H1 (cell line): ENCODE measurements around the gene EOGT. TPM values are rescaled to one million over a fixed set of nuclear protein-coding genes. Genes with fewer than 3 reads are reported as not detected.

ENCODE experiments used
- CTCF ChIA-PET: fragments of 300-600 bp; sonication (Branson Sonifier 250); formaldehyde crosslinking; loops from one replicate; lab custom pipeline; 2021; ENCODE audit not compliant: partially characterized antibody; lab: Charles Lee
- POLR2A ChIA-PET: fragments of 300-600 bp; sonication (Branson Sonifier 250); formaldehyde crosslinking; loops from one replicate; lab custom pipeline; 2021; ENCODE audit warnings: inconsistent platforms; ENCODE audit not compliant: partially characterized antibody; lab: Charles Lee
- DNase-seq, 2 experiments: peaks; one replicate each; pipeline versions ENCODE4 v3.0.0 to v3.0.0-alpha.2; 2010 to 2022; ENCODE audit warnings: low spot score in 2 of 2, low read depth in 1 of 2, mixed read lengths in 1 of 2
- FAIRE-seq: peaks from 2 replicates; lab custom pipeline; 2011; peaks lifted over from hg19 to GRCh38; lab: Jason Lieb, UNC
- H2AFZ ChIP-seq: 2 replicates; pipeline ENCODE4 v1.8.1; 2012; ENCODE audit warnings: low read length, inconsistent platforms
- H2AK5ac ChIP-seq: 2 replicates; pipeline ENCODE4 v1.6.1; 2013; ENCODE audit warnings: low read depth, low read length
- H2BK120ac ChIP-seq: replicated peaks from 2 replicates; pipeline ENCODE3; 2013; ENCODE audit warnings: low read depth, low read length, inconsistent platforms
- H2BK12ac ChIP-seq: 2 replicates; pipeline ENCODE4 v1.6.1; 2013; ENCODE audit warnings: low read depth, low read length
- H2BK15ac ChIP-seq: 2 replicates; pipeline ENCODE4 v1.6.1; 2013; ENCODE audit warnings: low read length
- H2BK20ac ChIP-seq: 2 replicates; pipeline ENCODE4 v1.6.1; 2013; ENCODE audit warnings: low read length
- H2BK5ac ChIP-seq: 2 replicates; pipeline ENCODE4 v1.6.1; 2013; ENCODE audit warnings: low read depth, low read length
- H3K14ac ChIP-seq: 2 replicates; pipeline ENCODE4 v1.6.1; 2013; ENCODE audit warnings: inconsistent platforms; ENCODE audit not compliant: insufficient read length
- H3K18ac ChIP-seq: 2 replicates; pipeline ENCODE4 v1.6.1; 2013; ENCODE audit warnings: low read length; ENCODE audit errors: extremely low read depth
- H3K23ac ChIP-seq: 2 replicates; pipeline ENCODE4 v1.6.1; 2013; ENCODE audit warnings: inconsistent platforms; ENCODE audit not compliant: insufficient read length
- H3K23me2 ChIP-seq: 2 replicates; pipeline ENCODE4 v1.6.1; 2013; ENCODE audit warnings: low read depth, low read length
- H3K27ac ChIP-seq: 2 replicates; pipeline ENCODE4 v1.6.1; 2011; ENCODE audit warnings: low read depth, low read length, inconsistent platforms
- H3K27me3 ChIP-seq, 4 experiments: replicated peaks in 1 of 4; 1 replicate in 1 of 4; 2 replicates in 3 of 4; pipeline versions ENCODE4 v1.6.1 to v1.8.1; 2011 to 2013; ENCODE audit warnings: low read length in 3 of 4, mild to moderate bottlenecking in 3 of 4, inconsistent platforms in 2 of 4, mixed read lengths in 2 of 4, moderate library complexity in 1 of 4; ENCODE audit not compliant: control insufficient read depth in 3 of 4, insufficient read depth in 3 of 4; ENCODE audit errors: extremely low read depth in 1 of 4
- H3K36me3 ChIP-seq, 4 experiments: 2 replicates each; pipeline versions ENCODE4 v1.6.1 to v1.8.1; 2011 to 2013; ENCODE audit warnings: mild to moderate bottlenecking in 4 of 4, low read length in 3 of 4, moderate library complexity in 2 of 4, control low read depth in 1 of 4, inconsistent platforms in 1 of 4; ENCODE audit not compliant: insufficient read depth in 4 of 4, control insufficient read depth in 2 of 4
- H3K4ac ChIP-seq: replicated peaks from 2 replicates; pipeline ENCODE3; 2013; ENCODE audit warnings: low read length, low read depth, mixed read lengths, inconsistent platforms; ENCODE audit not compliant: insufficient read length
- H3K4me1 ChIP-seq, 4 experiments: replicated peaks in 1 of 4; 1 replicate in 1 of 4; 2 replicates in 3 of 4; pipeline versions ENCODE4 v1.6.1 to v1.8.1; 2011 to 2013; ENCODE audit warnings: low read length in 3 of 4, inconsistent platforms in 2 of 4, mixed read lengths in 1 of 4; ENCODE audit not compliant: insufficient read depth in 4 of 4, control insufficient read depth in 3 of 4
- H3K4me2 ChIP-seq, 2 experiments: 2 replicates each; pipeline versions ENCODE4 v1.6.1 to v1.8.1; 2011 to 2013; ENCODE audit warnings: low read depth in 2 of 2, low read length in 2 of 2, control low read depth in 1 of 2, inconsistent platforms in 1 of 2, mild to moderate bottlenecking in 1 of 2; ENCODE audit not compliant: insufficient read depth in 1 of 2
- H3K4me3 ChIP-seq, 4 experiments: fragments of 200-600, 300-600 bp in 1 of 4; sonication (generic), shearing (Covaris generic), sonication (Bioruptor Twin) in 1 of 4; 2 replicates each; pipeline versions ENCODE4 v1.5.1 to v1.8.1; 2011 to 2016; ENCODE audit warnings: low read length in 4 of 4, low read depth in 3 of 4, control low read depth in 2 of 4, inconsistent platforms in 2 of 4, mild to moderate bottlenecking in 2 of 4, mixed read lengths in 1 of 4, moderate library complexity in 1 of 4; ENCODE audit not compliant: insufficient read depth in 2 of 4; ENCODE audit errors: extremely low read depth in 1 of 4
- H3K56ac ChIP-seq: replicated peaks from 2 replicates; pipeline ENCODE3; 2013; ENCODE audit warnings: low read depth, mild to moderate bottlenecking, mixed read lengths, low read length, inconsistent platforms; ENCODE audit not compliant: insufficient read length
- H3K79me1 ChIP-seq: 2 replicates; pipeline ENCODE4 v1.6.1; 2013; ENCODE audit warnings: low read depth, low read length, control low read depth
- H3K79me2 ChIP-seq, 2 experiments: 2 replicates each; pipeline versions ENCODE4 v1.6.1 to v1.8.1; 2012 to 2013; ENCODE audit warnings: low read length in 2 of 2, mild to moderate bottlenecking in 2 of 2, inconsistent platforms in 1 of 2; ENCODE audit not compliant: insufficient read depth in 2 of 2, control insufficient read depth in 1 of 2
- H3K9ac ChIP-seq, 4 experiments: replicated peaks in 1 of 4; 1 replicate in 1 of 4; 2 replicates in 3 of 4; pipeline versions ENCODE4 v1.6.1 to v1.8.1; 2011 to 2013; ENCODE audit warnings: low read depth in 3 of 4, low read length in 3 of 4, control low read depth in 2 of 4, mild to moderate bottlenecking in 2 of 4, moderate library complexity in 2 of 4, inconsistent platforms in 1 of 4; ENCODE audit errors: extremely low read depth in 1 of 4
- H3K9me3 ChIP-seq, 2 experiments: 2 replicates each; pipeline versions ENCODE4 v1.6.1 to v1.8.1; 2012 to 2013; ENCODE audit warnings: mild to moderate bottlenecking in 2 of 2, moderate library complexity in 2 of 2, control low read depth in 1 of 2, inconsistent platforms in 1 of 2, low read depth in 1 of 2, low read length in 1 of 2, mixed read lengths in 1 of 2; ENCODE audit not compliant: insufficient read depth in 2 of 2
- H4K20me1 ChIP-seq, 2 experiments: replicated peaks in 1 of 2; 2 replicates each; pipeline versions ENCODE3 to v1.8.1; 2011 to 2013; ENCODE audit warnings: inconsistent platforms in 2 of 2, low read length in 2 of 2, mild to moderate bottlenecking in 1 of 2; ENCODE audit not compliant: insufficient read depth in 2 of 2, control insufficient read depth in 1 of 2
- H4K5ac ChIP-seq: 2 replicates; pipeline ENCODE4 v1.6.1; 2013; ENCODE audit warnings: low read length, low read depth, mixed read lengths, inconsistent platforms; ENCODE audit not compliant: insufficient read length
- H4K8ac ChIP-seq: 2 replicates; pipeline ENCODE4 v1.8.0; 2013; ENCODE audit warnings: mild to moderate bottlenecking, moderate library complexity, low read length, inconsistent platforms; ENCODE audit not compliant: insufficient read depth; ENCODE audit errors: extremely low read depth
- H4K91ac ChIP-seq: replicated peaks from 2 replicates; pipeline ENCODE3; 2013; ENCODE audit warnings: low read length, mixed read lengths, inconsistent platforms; ENCODE audit not compliant: insufficient read length
- BACH1 ChIP-seq: IDR thresholded peaks from 2 replicates; pipeline ENCODE4 v1.6.1; 2012; ENCODE audit warnings: low read length, improper control_type of control experiment
- KDM4A ChIP-seq: IDR thresholded peaks from one replicate; pipeline ENCODE4 v1.7.1; 2012; ENCODE audit warnings: low read depth, mild to moderate bottlenecking, moderate library complexity, low read length, inconsistent platforms; ENCODE audit not compliant: severe bottlenecking
- NANOG ChIP-seq: IDR thresholded peaks from 2 replicates; pipeline ENCODE4 v1.6.1; 2011; ENCODE audit warnings: low read length, low read depth, mild to moderate bottlenecking, inconsistent platforms; ENCODE audit not compliant: insufficient read depth, poor library complexity, severe bottlenecking
- PHF8 ChIP-seq: fragments of 200-600 bp; sonication (generic); conservative IDR thresholded peaks from 2 replicates; pipeline ENCODE4 v1.7.1; 2012; ENCODE audit warnings: low read depth, mild to moderate bottlenecking, inconsistent platforms, low read length, moderate library complexity
- POLR2A ChIP-seq, 2 experiments: IDR thresholded peaks; 1 replicate in 1 of 2; 2 replicates in 1 of 2; pipeline ENCODE4 v1.6.1; 2011; ENCODE audit warnings: low read depth in 2 of 2, low read length in 2 of 2, mild to moderate bottlenecking in 2 of 2; ENCODE audit errors: control extremely low read depth in 1 of 2
- SIN3A ChIP-seq, 2 experiments: IDR thresholded peaks in 1 of 2; conservative IDR thresholded peaks in 1 of 2; 2 replicates each; pipeline ENCODE4 v1.6.1; 2011 to 2012; ENCODE audit warnings: low read length in 2 of 2, improper control_type of control experiment in 1 of 2, low read depth in 1 of 2, mild to moderate bottlenecking in 1 of 2
- TBP ChIP-seq: IDR thresholded peaks from 2 replicates; pipeline ENCODE4 v1.6.1; 2011; ENCODE audit warnings: low read depth, low read length, improper control_type of control experiment
- WGBS, 2 experiments: shearing (Covaris generic) in 1 of 2; methylation state at CpG; one replicate each; pipeline versions ENCODE4 v1.1.6 to v1.1.7; 2013 to 2015; ENCODE audit warnings: low lambda C conversion rate in 2 of 2, mixed read lengths in 2 of 2, inconsistent platforms in 1 of 2, low coverage in 1 of 2, missing lambda C conversion rate in 1 of 2; ENCODE audit not compliant: insufficient replicate concordance in 2 of 2, insufficient coverage in 1 of 2, insufficient read length in 1 of 2; ENCODE audit errors: extremely low coverage in 1 of 2, missing lambda C conversion rate in 1 of 2; 5-methylcytosine and 5-hydroxymethylcytosine counted together
- polyA plus RNA-seq, 7 experiments: library from polyadenylated mRNA; depleted of rRNA in 3 of 7; stranded (reverse) in 5 of 7; unstranded in 2 of 7; fragments of >200 nt in 5 of 7; fragments of 200-250 nt in 2 of 7; gene quantifications; 1 replicate in 5 of 7; 2 replicates in 1 of 7; 4 replicates in 1 of 7; pipeline versions ENCODE4 v1.2.1 to v1.2.3, GENCODE V29; 2011 to 2013; ENCODE audit warnings: missing spikeins in 2 of 7, mixed read lengths in 2 of 7
- total RNA-seq: library from RNA; stranded (reverse); fragmentation: NEBNext Ultra II Directional; extraction: Animal tissue kit (Norgen Biotek cat#: 25700); gene quantifications from 2 replicates; pipeline ENCODE4 v1.2.1, GENCODE V29; 2021

The EOGT gene
- total and polyA plus RNA-seq, 2 of the 8 experiments (the other 6 are each of a cell fraction or from before 2014, with no cell fraction given), result 6.7 to 20.7 TPM

GRCh38 chr3:69012800-69013252 lies 658 bp downstream of the EOGT start:
- ChIA-PET CTCF (interaction anchor here (1.0 to 1.5 kb wide), 3 partner anchors 26 to 40 kb away, joined by 3 to 4 read pairs (median 3); no protein-coding TSS in a partner anchor), POLR2A (interaction anchor here (0.8 to 2.9 kb wide), 8 partner anchors 9 to 100 kb away, joined by 3 to 19 read pairs (median 4); partner anchors contain the start of genes ARL6IP5, TMF1 and UBA3)
- DNase-seq, result peak in 1 of 2 experiments; percentile 54
- H4K5ac ChIP-seq, result no peak overlapping the region
- H3K27me3 ChIP-seq, result peaks cover 0 to 4% (median 0%) of the 10 kb centered on the region in 4 experiments; a peak in 2 of 7 replicates
- peak overlapping the region; percentile 13; the same call in 1 of the 2 replicates for H3K18ac ChIP-seq
- H3K79me1 ChIP-seq, result no peaks in the 10 kb centered on the region
- H3K9me3 ChIP-seq, result no peaks in the 10 kb centered on the region
- no peaks in the 10 kb centered on the region; a peak in 1 of 8 replicates for H3K36me3 ChIP-seq
- peak overlapping the region; percentile 9; the same call in 1 of the 2 replicates for H4K8ac ChIP-seq
- H2BK20ac ChIP-seq, result no peak overlapping the region
- H2BK15ac ChIP-seq, result 0 out of 2 replicates have a peak overlapping the region, but pooled peaks have one; percentile 41
- H3K23ac ChIP-seq, result no peak overlapping the region
- no peak overlapping the region for H4K91ac ChIP-seq
- H2AFZ ChIP-seq, result no peak overlapping the region
- peak overlapping the region; percentile 44 to 69 for H3K4me2 ChIP-seq
- 23% methylated on average over 15 of the region's 36 CpGs; no CpG with 5 or more reads in 1 of the 2 experiments for WGBS, 2 experiments
- peak overlapping the region; percentile 38 to 82 (median 56) for H3K4me3 ChIP-seq
- no peak overlapping the region for H2AK5ac ChIP-seq
- peaks cover 6 to 19% (median 9%) of the 10 kb centered on the region in 4 experiments for H3K4me1 ChIP-seq
- no peak overlapping the region for H3K14ac ChIP-seq
- no peak overlapping the region for H2BK120ac ChIP-seq
- no peak overlapping the region for H3K27ac ChIP-seq
- H3K79me2 ChIP-seq, result no peaks in the 10 kb centered on the region
- no peak overlapping the region for H3K56ac ChIP-seq
- H4K20me1 ChIP-seq, result no peaks in the 10 kb centered on the region
- H2BK12ac ChIP-seq, result 0 out of 2 replicates have a peak overlapping the region, but pooled peaks have one; percentile 50
- FAIRE-seq, result no peak
- no peak overlapping the region for H2BK5ac ChIP-seq
- H3K23me2 ChIP-seq, result peaks cover 4% of the 10 kb centered on the region
- H3K4ac ChIP-seq, result no peak overlapping the region
- peak overlapping the region in 3 of 4 experiments; percentile 71 to 77 (median 74); a peak in 5 of 7 replicates for H3K9ac ChIP-seq
- TF ChIP-seq SIN3A (conservative IDR thresholded peaks at IDR 0.05 in 1 of 2, IDR thresholded peaks at IDR 0.05 in 1 of 2; ENCODE audit: low read depth in 1 of 2, low read length in 2 of 2) (peak; percentile 45 to 72; a peak in 2 of 4 replicates), NANOG (peak; percentile 21), POLR2A (IDR thresholded peaks at IDR 0.05; ENCODE audit: control extremely low read depth in 1 of 2, low read depth in 2 of 2, low read length in 2 of 2) (0 out of 3 replicates have a peak, but pooled peaks of 1 of the 2 experiments have one; percentile 57), BACH1 (no peak), TBP (peak; percentile 37; the same call in 1 of the 2 replicates), PHF8 (no peak), KDM4A (no peak)
